Activated B cell treated with CpG ODN at 0.5 μM for 24 hours (primary cell): Measurements from ENCODE around the gene CLEC3B. TPM values are rescaled to one million over a fixed set of nuclear protein-coding genes. Genes with fewer than 3 reads are reported as not detected.

ENCODE experiments used
- ATAC-seq: fragments of 200-7000 bp; cut with Tn5 transposase; one replicate; pipeline ENCODE4 v1.10.0; 2021; ENCODE audit warnings: low read depth, mild to moderate bottlenecking, moderate library complexity
- CTCF ChIA-PET: fragments of 350-600 bp; sonication (Branson Sonifier 250); formaldehyde crosslinking; loops from one replicate; lab custom pipeline; 2021; ENCODE audit warnings: antibody characterized with exemption; lab: Charles Lee
- POLR2A ChIA-PET: fragments of 350-600 bp; sonication (Branson Sonifier 250); formaldehyde crosslinking; loops from one replicate; lab custom pipeline; 2021; ENCODE audit warnings: antibody characterized with exemption; lab: Charles Lee
- DNase-seq: peaks from one replicate; pipeline ENCODE4 v3.0.0; 2022
- H3K27ac Mint-ChIP-seq: one replicate; pipeline ENCODE4 v1.8.0; 2020; ENCODE audit warnings: mixed read lengths
- H3K27me3 Mint-ChIP-seq: one replicate; pipeline ENCODE4 v1.8.0; 2021; ENCODE audit warnings: mixed read lengths
- H3K36me3 Mint-ChIP-seq: one replicate; pipeline ENCODE4 v1.8.0; 2021; ENCODE audit warnings: low read depth, mixed read lengths
- H3K4me1 Mint-ChIP-seq: one replicate; pipeline ENCODE4 v1.8.0; 2021; ENCODE audit warnings: mixed read lengths
- H3K4me3 Mint-ChIP-seq: one replicate; pipeline ENCODE4 v1.8.0; 2020; ENCODE audit warnings: mild to moderate bottlenecking, mixed read lengths
- H3K9me3 Mint-ChIP-seq: one replicate; pipeline ENCODE4 v1.8.0; 2020; ENCODE audit warnings: mixed read lengths
- intact Hi-C: fragments of 100-400 bp; cut with micrococcal nuclease; formaldehyde crosslinking; loops from one replicate; pipeline ENCODE4 v1.15.1; 2024
- total RNA-seq: library from RNA; stranded (reverse); gene quantifications from 2 replicates; pipeline ENCODE4 v1.2.3, GENCODE V29; 2022
- TF ChIP-seq, protein P1 (sequence below): fragments of 200-600 bp; IDR thresholded peaks from one replicate; pipeline ENCODE4 v1.8.0; 2022; ENCODE audit warnings: antibody characterized with exemption, mild to moderate bottlenecking

The CLEC3B gene
- total RNA-seq, 1 donor from 2014 or later, result not detected

DNA sequence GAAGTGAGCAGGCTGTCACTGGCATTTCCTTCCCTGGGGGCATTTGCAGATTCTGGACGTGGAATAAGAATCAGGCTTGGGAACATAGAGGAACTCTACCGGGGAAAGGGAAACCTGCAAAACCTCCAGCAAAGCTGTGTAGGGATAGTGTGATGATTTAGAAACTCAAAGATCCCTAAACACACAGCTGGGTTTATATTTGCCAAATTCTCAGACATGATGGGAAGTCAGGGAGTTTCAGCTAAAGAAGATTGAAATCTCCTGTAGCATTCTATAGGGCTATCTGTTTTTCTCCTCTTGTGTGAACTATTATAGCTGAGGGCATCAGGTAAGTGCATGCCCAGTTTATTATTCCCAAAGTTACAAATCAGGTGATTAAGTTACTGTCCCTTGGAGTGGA is 9.2 kb upstream of the CLEC3B start:
- TF ChIP-seq, protein P1, sequence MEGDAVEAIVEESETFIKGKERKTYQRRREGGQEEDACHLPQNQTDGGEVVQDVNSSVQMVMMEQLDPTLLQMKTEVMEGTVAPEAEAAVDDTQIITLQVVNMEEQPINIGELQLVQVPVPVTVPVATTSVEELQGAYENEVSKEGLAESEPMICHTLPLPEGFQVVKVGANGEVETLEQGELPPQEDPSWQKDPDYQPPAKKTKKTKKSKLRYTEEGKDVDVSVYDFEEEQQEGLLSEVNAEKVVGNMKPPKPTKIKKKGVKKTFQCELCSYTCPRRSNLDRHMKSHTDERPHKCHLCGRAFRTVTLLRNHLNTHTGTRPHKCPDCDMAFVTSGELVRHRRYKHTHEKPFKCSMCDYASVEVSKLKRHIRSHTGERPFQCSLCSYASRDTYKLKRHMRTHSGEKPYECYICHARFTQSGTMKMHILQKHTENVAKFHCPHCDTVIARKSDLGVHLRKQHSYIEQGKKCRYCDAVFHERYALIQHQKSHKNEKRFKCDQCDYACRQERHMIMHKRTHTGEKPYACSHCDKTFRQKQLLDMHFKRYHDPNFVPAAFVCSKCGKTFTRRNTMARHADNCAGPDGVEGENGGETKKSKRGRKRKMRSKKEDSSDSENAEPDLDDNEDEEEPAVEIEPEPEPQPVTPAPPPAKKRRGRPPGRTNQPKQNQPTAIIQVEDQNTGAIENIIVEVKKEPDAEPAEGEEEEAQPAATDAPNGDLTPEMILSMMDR, result no peak
- POLR2A ChIA-PET, result no interaction called here
- DNase-seq (no peak), ATAC-seq (no peak)
- CTCF ChIA-PET, result no interaction called here
- Mint-ChIP-seq H3K27me3 (no peaks in the 10 kb centered on the region), H3K4me1 (peaks cover 8% of the 10 kb centered on the region), H3K36me3 (peaks cover 25% of the 10 kb centered on the region), H3K27ac (no peak overlapping the region), H3K9me3 (no peaks in the 10 kb centered on the region), H3K4me3 (no peak overlapping the region)
- intact Hi-C loops, result no loop called here

DNA sequence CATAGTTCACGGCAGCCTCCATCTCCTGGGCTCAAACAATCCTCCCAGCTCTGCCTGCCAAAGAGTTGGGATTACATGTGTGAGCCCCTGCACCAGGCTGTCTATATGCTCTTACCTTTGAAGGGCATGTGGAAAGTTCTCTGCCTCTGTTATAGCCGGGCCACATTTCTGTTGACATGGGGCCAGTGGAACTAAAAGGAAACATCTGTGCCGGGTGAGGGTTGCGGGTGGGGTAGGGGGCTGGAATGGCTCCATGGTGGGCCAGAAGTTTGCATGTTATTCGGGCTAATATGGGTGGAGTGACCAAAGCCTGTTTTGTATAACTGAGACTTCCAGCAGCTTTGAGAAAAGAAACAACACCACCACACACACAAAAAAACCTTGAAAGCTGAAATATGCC is 8.3 kb upstream of the CLEC3B start:
- no peaks in the 10 kb centered on the region for H3K27me3 Mint-ChIP-seq
- no peak overlapping the region for H3K4me3 Mint-ChIP-seq
- H3K4me1 Mint-ChIP-seq, result no peaks in the 10 kb centered on the region
- intact Hi-C loops, result no loop called here
- TF ChIP-seq, protein P1, result no peak
- CTCF ChIA-PET, result no interaction called here
- POLR2A ChIA-PET, result no interaction called here
- peaks cover 17% of the 10 kb centered on the region for H3K36me3 Mint-ChIP-seq
- ATAC-seq (no peak), DNase-seq (no peak)
- no peak overlapping the region for H3K27ac Mint-ChIP-seq
- H3K9me3 Mint-ChIP-seq, result no peaks in the 10 kb centered on the region

DNA sequence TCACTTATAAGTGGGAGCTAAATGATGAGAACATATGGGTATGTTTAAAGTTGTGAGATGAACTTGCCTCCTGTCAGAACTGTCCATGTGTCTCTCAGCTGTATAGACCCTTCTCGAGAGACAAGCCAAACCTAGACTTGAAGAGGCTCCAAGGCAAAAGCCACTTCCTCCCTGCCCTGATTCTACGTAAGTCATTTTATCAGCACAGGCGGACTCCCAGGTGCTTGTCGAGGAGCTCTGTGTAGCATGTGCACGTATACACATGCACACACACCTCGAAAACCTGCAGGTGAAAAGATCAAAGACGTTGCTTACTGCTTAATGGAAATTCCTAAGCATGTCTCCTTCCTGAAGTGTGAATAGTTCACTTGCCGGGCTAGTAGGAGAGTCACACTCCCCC is 5.6 kb upstream of the CLEC3B start:
- intact Hi-C loops, result no loop called here
- TF ChIP-seq, protein P1, result no peak
- ATAC-seq, result no peak
- POLR2A ChIA-PET, result no interaction called here
- DNase-seq, result no peak
- H3K4me1 Mint-ChIP-seq, result no peaks in the 10 kb centered on the region
- H3K27ac Mint-ChIP-seq, result no peak overlapping the region
- H3K9me3 Mint-ChIP-seq, result no peaks in the 10 kb centered on the region
- no peaks in the 10 kb centered on the region for H3K36me3 Mint-ChIP-seq
- H3K27me3 Mint-ChIP-seq, result peaks cover 3% of the 10 kb centered on the region
- CTCF ChIA-PET, result no interaction called here
- H3K4me3 Mint-ChIP-seq, result no peak overlapping the region

DNA sequence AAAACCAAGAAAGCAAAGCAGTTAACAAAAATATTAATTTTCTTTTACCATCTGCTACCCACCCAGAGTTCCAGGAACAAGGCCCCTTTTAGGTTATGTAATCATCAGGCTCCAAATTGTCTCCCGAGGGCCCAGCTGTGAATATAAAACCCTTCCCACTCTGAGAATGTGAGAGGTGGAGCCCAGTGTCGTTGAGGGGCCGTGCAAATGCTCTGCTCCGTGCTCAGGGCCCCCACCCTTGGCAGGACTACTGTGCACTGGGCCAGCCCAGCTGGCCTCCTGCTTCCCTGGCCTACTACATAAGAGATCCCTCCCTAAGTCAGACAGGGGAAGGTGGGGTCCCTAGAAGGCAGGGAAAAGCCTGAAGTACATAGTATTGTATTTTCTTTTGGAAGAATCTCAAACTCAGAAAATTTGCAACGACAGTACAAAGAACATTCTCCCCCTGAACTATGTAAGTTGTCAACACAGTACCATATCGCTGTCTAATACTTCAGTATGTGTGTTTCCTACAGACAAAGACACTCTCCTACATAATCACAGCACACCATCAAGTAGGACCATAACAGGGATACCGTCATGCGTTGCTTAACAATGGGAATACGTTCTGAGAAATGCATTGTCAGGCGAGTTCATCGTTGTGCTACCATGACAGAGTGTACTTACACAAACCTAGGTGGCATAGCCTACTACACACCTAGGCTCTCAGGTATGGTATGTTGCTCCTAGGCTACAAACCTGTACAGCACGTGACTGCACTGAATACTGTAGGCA is 4.4 kb upstream of the CLEC3B start:
- TF ChIP-seq, protein P1, result no peak
- Mint-ChIP-seq H3K4me1 (no peaks in the 10 kb centered on the region), H3K36me3 (no peaks in the 10 kb centered on the region), H3K27ac (no peak overlapping the region), H3K27me3 (peaks cover 7% of the 10 kb centered on the region), H3K9me3 (no peaks in the 10 kb centered on the region), H3K4me3 (no peak overlapping the region)
- POLR2A ChIA-PET, result no interaction called here
- DNase-seq, result no peak
- no peak for ATAC-seq
- intact Hi-C loops, result no loop called here
- CTCF ChIA-PET, result no interaction called here

DNA sequence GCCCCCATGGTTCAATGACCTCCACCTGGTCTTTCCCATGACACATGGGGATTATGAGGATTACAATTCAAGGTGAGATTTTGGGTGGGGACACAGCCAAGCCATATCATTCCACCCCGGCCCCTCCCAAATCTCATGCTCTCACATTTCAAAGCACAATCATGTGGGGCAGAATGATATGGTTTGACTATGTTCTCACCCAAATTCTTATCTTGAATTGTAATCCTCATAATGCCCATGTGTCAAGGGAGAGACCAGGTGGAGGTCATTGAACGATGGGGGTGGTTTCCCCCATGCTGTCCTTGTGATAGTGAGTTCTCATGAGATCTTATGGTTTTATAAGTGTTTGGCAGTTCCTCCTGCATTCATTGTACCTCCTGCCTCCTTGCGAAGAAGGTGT is 2.4 kb upstream of the CLEC3B start:
- Mint-ChIP-seq H3K36me3 (no peaks in the 10 kb centered on the region), H3K4me3 (no peak overlapping the region), H3K27ac (no peak overlapping the region), H3K4me1 (no peaks in the 10 kb centered on the region), H3K9me3 (no peaks in the 10 kb centered on the region), H3K27me3 (peaks cover 15% of the 10 kb centered on the region)
- DNase-seq (no peak), ATAC-seq (no peak)
- intact Hi-C loops, result no loop called here
- TF ChIP-seq, protein P1, result no peak
- CTCF ChIA-PET, result no interaction called here
- POLR2A ChIA-PET, result no interaction called here
